BE2C (cell line): ENCODE data around the gene RPL32.
"Not testable (repeated sequence)": the region's sequence is repeated elsewhere in the genome, so short reads cannot be mapped to it uniquely, and the experiment has no call there.

Experiments used
- DNase-seq: peaks from one replicate; pipeline ENCODE4 v3.0.0-alpha.2; 2020
- H3K27me3 ChIP-seq: fragments of 250-450 bp; sonication (Bioruptor Pico); 2 replicates; pipeline ENCODE4 v1.5.1; 2020; ENCODE audit warnings: mild to moderate bottlenecking
- H3K36me3 ChIP-seq: fragments of 250-450 bp; sonication (Bioruptor Pico); 2 replicates; pipeline ENCODE4 v1.5.1; 2020; ENCODE audit warnings: mild to moderate bottlenecking
- H3K4me1 ChIP-seq: fragments of 250-450 bp; sonication (Bioruptor Pico); 2 replicates; pipeline ENCODE4 v1.5.1; 2020
- H3K4me3 ChIP-seq: 2 replicates; pipeline ENCODE4 v1.5.1; 2011; ENCODE audit warnings: low read depth, low read length
- H3K9me3 ChIP-seq: fragments of 250-450 bp; sonication (Bioruptor Pico); 2 replicates; pipeline ENCODE4 v1.5.1; 2020
- CTCF ChIP-seq: IDR thresholded peaks from 2 replicates; pipeline ENCODE4 v1.5.1; 2012; ENCODE audit warnings: mild to moderate bottlenecking, low read depth, low read length

The RPL32 gene

GRCh38 chr3:12797892-12798558, 43.3 kb downstream of the RPL32 start:
- TF ChIP-seq CTCF, result no peak
- no peak for DNase-seq

GRCh38 chr3:12797124-12797891, 44.1 kb downstream of the RPL32 start:
- no peak for DNase-seq
- Histone ChIP-seq H3K9me3 (no peaks in the 10 kb centered on the region), H3K36me3 (no peaks in the 10 kb centered on the region), H3K4me1 (no peaks in the 10 kb centered on the region), H3K4me3 (peak overlapping the region; percentile 62; the same call in 1 of the 2 replicates), H3K27me3 (no peaks in the 10 kb centered on the region)
- TF ChIP-seq CTCF, result no peak

More at GRCh38 chr3:12797892-12798558, 43.3 kb downstream of the RPL32 start:
- Histone ChIP-seq H3K4me1 (no peaks in the 10 kb centered on the region), H3K4me3 (no peak overlapping the region), H3K36me3 (no peaks in the 10 kb centered on the region), H3K27me3 (no peaks in the 10 kb centered on the region), H3K9me3 (no peaks in the 10 kb centered on the region)

GRCh38 chr3:12796171-12797123, 44.9 kb downstream of the RPL32 start, which contains the start of gene CAND2:
Gene CAND2, plus strand, starts transcription at chr3:12796680. Its CDS starts 41 bp downstream, at chr3:12796721.
- Histone ChIP-seq H3K27me3 (no peaks in the 10 kb centered on the region), H3K4me1 (no peaks in the 10 kb centered on the region), H3K9me3 (no peaks in the 10 kb centered on the region), H3K36me3 (no peaks in the 10 kb centered on the region), H3K4me3 (peak within 1 kb of the TSS; percentile 62)
- peak; percentile 62 for DNase-seq
- no peak for TF ChIP-seq CTCF

- no peaks in the 10 kb centered on the region for H3K9me3 ChIP-seq
- TF ChIP-seq CTCF, result no peak
- H3K36me3 ChIP-seq, result no peaks in the 10 kb centered on the region
Observed at GRCh38 chr3:12793701-12794100, 47.7 kb downstream of the RPL32 start.

GRCh38 chr3:12791430-12791829, 49.9 kb downstream of the RPL32 start:
- H3K36me3 ChIP-seq, result no peaks in the 10 kb centered on the region
- no peak overlapping the region for H3K4me3 ChIP-seq
- TF ChIP-seq CTCF, result no peak
- no peaks in the 10 kb centered on the region for H3K27me3 ChIP-seq
- H3K9me3 ChIP-seq, result no peaks in the 10 kb centered on the region
- no peak for DNase-seq
- no peaks in the 10 kb centered on the region for H3K4me1 ChIP-seq

More at GRCh38 chr3:12793701-12794100, 47.7 kb downstream of the RPL32 start:
- Histone ChIP-seq H3K4me1 (no peaks in the 10 kb centered on the region), H3K4me3 (no peak overlapping the region), H3K27me3 (no peaks in the 10 kb centered on the region)
- no peak for DNase-seq

- DNase-seq, H3K36me3 ChIP-seq, H3K4me3 ChIP-seq, H3K9me3 ChIP-seq, H3K27me3 ChIP-seq, H3K4me1 ChIP-seq: not testable (repeated sequence)
Observed at GRCh38 chr3:12787967-12788690, 53.2 kb downstream of the RPL32 start.
